ENCODE data around the gene TMEM212. TPM values are rescaled to one million over a fixed set of nuclear protein-coding genes. Genes with fewer than 3 reads are reported as not detected.

Gene TMEM212
- total RNA-seq, 1 experiment from 2014 or later: not detected

DNA sequence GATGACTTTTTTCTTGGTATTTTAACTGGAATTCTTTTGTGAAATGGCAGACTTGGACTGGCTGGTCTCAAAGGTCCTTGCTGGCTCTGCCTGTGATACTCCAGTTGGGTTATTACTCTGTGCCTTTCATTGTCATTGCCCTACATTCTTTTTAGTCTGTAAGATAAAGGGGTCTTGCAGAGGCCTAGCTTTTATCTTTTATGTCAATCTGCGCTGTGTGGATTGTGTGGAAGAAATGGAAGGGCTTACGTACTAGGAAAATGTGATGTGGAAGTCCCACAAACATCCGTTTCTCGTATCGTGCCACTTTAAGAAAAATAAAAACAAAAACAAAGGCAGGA, 8.7 kb upstream of the TMEM212 start:
- DNase-seq (ENCODE audit: low read depth): no peak

GRCh38 chr3:171835116-171835515, 8.0 kb upstream of the TMEM212 start:
- no peak for DNase-seq (ENCODE audit: low read depth)

DNA sequence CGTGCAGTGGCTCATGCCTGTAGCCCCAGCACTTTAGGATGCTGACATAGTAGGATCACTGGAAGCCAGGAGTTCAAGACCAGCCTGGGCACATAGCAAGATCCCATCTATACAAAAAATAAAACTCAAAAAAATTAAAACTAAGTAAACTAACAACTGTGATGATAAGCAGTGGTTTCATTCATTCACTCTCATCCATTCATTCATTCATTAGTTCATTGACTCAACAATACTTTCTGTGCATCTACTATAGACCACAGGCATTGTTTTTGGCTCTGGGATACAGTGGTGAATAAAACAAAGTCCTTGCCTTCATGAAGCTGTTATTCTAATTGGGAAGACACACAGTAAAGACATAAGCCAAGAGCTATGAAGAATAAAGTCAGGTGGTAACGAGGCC, 7.5 kb upstream of the TMEM212 start:
- no peak for DNase-seq (ENCODE audit: low read depth)

DNA sequence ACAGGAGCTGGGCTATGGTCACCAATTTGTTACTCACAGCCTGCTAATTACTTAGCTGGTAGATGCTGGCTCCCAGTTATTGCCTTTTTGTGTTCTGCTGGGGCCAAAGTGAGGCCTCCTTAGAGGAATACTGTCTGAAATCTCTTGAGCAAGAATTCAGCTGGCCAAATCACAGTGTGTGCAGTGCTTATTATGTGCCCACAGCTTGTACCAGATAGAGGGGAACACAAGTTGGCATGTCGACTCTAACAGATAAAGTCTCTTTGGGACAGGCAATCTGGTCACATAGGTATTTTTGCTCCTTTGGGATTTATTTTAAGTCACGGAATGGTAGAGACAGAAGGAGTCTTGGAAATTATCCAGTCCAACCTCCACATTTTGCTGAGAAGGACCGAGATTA, 6.3 kb upstream of the TMEM212 start:
- no peak for DNase-seq (ENCODE audit: low read depth)

DNA sequence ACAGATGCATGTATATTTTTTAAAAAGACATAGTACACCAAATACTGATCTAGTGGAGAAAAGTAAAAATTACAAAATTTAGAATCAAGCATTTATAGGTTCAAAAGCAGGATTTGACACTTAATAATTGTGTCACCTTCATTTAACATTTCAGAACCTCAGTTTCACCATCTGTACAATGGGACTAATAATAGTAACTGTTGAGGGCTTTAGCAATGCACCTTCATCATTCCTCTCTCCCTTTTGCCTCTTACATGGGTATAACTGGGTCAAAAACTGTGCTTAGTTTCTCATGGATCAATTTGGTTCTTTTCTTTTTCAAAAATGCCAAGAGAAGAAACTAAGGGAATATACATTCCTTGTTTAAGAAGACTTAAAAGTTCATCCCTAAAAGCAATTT, 5.5 kb upstream of the TMEM212 start:
- no peak for DNase-seq (ENCODE audit: low read depth)

- peak; percentile 71 for DNase-seq (ENCODE audit: low read depth)
Observed at GRCh38 chr3:171838218-171838720, 4.9 kb upstream of the TMEM212 start.

GRCh38 chr3:171839270-171839669, 3.9 kb upstream of the TMEM212 start:
- no peak for DNase-seq (ENCODE audit: low read depth)

- no peak for DNase-seq (ENCODE audit: low read depth)
Observed at GRCh38 chr3:171840445-171840810, 2.7 kb upstream of the TMEM212 start.

DNA sequence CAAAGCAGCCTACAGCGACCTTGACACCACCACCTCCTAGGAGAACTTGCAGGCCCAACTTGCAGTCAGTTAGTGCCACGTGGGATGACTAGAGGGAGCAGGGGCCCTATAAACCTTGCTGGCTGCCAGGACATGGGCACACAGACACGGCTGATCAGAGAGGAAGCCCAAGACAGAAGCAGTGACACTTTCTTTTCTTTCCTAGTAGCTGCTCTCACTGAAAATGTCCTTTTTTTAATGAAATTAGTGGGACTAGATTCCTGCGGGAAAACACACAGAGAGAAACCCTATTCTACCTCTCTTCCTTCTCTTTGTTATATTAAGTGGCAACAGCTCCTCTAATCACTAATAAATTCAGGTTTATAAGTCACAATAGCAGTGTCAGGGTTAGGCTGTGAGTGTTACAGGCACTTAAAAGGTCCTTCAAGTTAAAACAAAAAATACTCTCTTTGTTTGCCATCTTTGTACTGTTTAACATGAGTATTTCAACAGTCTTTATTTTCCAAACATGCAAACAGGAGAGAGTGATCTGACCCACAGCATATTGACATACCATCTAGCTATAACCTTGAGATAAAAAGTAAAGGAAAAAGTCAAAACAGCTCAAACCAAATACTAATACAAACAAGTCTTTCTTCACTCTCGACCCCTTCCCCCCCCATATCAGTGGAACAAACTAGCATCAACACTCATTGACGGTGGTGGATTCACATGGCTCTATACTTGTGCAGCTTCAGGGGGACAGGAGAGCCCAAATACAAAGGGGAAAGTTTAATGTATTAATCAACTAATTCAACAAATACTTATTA, 2.1 kb upstream of the TMEM212 start:
- no peak for DNase-seq (ENCODE audit: low read depth)

DNA sequence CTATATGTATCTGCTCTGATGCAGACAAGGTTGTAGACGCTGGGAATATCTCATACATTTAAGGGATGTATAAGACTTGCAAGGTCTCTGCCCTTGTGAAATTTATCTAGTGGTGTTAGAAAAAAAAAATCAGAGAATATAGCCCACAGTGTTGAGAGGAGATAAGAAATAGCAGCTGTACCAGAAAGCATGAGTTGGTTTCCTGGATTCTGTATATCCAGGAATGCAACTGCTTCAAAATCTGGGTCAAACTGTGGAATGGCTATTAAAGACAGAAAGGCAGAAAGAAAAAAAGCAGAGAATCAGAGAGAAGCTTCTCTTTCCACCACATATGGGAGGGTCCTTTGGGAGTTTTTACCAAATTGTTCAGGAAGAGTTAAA, 1.5 kb upstream of the TMEM212 start:
- no peak for DNase-seq (ENCODE audit: low read depth)

GRCh38 chr3:171844873-171845272, 1.7 kb downstream of the TMEM212 start:
- no peak for DNase-seq (ENCODE audit: low read depth)

- DNase-seq (ENCODE audit: low read depth): no peak
Observed at GRCh38 chr3:171845481-171846284, 2.5 kb downstream of the TMEM212 start.

DNA sequence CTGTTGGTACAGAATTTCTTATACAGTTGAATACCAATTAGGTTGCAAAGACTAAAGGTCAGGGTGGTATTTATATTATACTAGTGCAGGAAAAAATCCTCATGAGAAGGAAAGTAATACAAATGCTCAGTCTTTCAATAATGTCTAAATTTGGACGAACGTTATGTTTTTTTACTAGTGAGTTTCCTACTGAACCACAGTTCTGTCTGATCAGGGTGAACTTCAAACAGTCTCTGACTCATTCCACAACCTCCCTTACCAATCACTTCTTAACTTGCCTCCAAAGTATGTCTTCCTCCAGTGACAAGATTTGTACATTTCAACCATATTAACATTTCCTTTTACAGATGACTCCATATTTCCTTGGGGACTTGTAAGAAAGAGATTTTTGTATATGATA, 3.4 kb downstream of the TMEM212 start:
- peak; percentile 67 for DNase-seq (ENCODE audit: low read depth)

GRCh38 chr3:171847133-171847532, 4.0 kb downstream of the TMEM212 start:
- DNase-seq (ENCODE audit: low read depth): no peak

- DNase-seq (ENCODE audit: low read depth): no peak
Observed at GRCh38 chr3:171847595-171848259, 4.6 kb downstream of the TMEM212 start.

DNA sequence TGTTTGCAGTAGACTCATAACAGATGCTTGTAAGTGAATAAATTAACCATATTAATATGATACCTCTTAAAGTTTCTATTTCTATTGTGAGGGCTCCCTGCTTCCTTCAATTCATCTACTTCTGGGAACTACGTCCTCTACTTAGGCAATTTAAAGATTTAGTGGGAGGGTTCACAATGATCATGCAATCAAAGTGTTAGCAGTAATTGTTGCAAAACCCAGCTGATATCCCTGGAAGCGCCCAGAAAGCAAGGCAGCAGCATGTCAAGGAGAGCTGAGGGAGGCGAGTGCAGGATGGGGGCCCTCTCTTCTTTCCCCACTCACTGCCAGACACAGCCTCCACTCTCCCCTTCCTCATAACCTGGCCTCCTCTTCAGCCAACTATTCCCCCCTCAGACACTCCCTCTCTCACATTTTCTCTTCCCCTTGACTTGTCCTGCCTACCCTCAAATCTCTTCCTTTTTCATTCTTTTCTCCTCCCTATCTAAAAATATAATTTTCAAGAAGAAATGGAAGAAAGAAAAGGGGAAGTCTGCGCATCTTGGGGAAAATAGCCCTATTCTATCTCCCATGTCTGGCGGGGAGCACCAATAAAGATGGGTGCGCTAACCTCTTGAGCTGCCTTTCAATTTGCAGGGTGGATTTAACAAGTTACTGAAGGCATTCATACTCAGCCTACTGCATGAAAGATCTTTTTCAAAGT, 6.6 kb downstream of the TMEM212 start:
- no peak for DNase-seq (ENCODE audit: low read depth)

DNA sequence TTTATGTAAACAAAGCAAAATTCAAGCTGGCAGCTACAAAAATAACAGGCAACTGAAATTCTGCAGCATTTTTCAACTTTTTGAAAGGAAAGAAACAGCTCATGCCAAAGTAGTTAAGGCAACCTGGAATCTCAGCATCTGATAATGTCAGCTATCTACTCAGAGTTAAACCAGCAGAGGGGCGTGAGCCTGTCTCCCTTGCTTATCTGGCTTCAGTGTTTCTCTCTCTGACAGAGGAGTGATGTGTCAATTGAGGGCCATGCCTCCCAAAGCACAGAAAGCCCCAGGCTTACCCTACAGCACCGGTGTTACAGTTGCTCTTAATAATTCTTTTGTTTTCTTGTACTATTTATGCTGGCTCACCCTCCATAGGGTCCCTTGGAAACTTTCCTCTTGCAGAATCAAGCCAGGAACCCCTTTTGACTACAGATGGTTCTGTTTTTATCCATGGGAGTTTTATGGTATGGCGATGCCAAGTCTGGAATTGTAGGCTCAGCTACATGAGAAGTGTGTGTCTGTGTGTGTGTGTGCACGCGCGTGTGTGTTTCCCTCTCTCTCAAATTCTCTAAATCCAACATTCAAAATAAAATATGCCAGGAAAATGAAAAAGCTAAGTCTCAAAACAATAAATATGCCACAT, 7.3 kb downstream of the TMEM212 start:
- DNase-seq (ENCODE audit: low read depth): peak; percentile 53

DNA sequence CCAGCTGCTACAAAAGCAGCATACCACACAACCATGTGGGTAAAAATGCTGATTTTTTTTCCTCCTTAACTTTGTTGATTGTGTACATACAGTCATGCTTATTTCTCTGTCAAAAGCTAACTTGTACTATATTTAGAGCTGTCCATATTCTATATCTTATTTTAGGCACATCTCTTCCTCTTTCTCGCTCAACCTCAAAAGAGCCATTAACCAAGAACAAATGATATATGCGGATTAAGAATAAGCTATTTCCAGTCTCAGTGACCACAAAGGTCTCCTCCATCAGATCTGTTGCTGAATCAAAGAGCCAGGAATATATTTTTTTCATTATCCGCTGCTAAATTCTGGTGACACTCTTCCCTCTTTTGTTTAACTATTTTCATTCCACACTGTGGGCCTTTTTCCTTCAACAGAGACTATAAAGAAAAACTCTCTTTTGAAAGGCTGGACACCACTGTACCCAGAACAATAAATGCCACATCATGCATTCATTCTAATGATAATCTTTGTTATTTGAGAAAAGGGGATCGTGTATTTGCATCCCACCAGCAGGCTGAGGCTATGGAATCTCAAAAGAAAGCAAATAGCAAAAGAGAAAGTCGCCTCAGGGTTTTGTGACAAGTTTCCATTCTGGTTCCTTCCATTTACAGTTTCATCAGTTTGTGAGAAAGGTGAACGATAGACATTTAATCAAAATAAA, 8.0 kb downstream of the TMEM212 start:
- DNase-seq (ENCODE audit: low read depth): no peak

DNA sequence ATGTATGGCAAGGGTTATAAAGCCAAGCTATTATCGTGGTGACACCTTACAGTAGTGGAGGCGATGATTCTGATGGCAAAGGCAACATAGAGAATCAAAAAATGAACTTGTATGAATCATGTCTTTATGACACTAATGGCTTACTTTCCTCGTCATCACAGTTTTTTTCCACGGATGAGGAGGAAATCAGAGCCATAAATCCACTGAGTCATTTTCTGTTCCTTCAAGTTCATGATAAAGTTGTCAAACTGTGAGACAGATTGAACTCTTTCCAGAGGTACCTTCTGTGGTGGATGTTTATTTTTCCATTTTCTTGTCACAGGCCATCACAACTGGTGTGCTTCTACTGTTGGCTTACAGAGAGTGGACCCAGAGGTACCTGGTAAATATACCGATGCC, 8.5 kb downstream of the TMEM212 start:
- DNase-seq (ENCODE audit: low read depth): peak; percentile 97

DNA sequence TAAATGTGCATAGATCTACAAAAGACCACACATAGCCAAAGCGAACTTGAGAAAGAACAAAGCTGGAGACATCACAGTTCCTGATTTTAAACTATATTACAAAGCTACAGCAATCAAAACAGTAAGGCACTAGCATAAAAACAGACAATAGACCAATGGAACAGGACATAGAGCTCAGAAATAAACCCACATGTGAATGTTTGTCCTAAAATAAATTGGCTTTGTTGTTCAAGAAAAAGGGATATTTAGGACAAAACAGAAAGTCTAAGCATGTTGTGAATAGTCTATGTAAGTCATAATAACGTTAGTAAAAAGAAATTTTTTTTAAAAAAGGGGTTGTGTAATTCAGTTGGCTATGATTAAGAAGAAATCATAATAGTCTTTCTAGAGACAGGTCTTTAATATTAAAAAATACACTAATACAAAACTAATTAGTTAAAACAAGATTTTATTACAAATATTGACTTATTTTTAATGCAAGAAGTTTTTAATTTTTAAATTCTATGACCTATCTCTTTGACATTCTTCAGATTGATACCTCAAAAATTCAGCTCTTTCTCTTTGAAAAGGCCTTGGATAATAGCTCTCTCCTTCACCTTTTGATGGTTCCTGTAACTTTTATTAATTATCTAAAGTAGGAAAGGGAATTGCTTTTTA, 11.6 kb downstream of the TMEM212 start:
- DNase-seq (ENCODE audit: low read depth): no peak
